ENCODE results near the gene GRK5.
"Not testable (repeated sequence)": the region's sequence is repeated elsewhere in the genome, so short reads cannot be mapped to it uniquely, and the experiment has no call there.

GRK5 gene

GRCh38 chr10:119248184-119248583, 40.8 kb downstream of the GRK5 start:
- no peak for DNase-seq (ENCODE audit: low read depth in 3 of 3, low spot score in 1 of 3)

GRCh38 chr10:119248681-119249080, 41.3 kb downstream of the GRK5 start:
- DNase-seq (ENCODE audit: low read depth in 3 of 3, low spot score in 1 of 3), result no peak

DNA sequence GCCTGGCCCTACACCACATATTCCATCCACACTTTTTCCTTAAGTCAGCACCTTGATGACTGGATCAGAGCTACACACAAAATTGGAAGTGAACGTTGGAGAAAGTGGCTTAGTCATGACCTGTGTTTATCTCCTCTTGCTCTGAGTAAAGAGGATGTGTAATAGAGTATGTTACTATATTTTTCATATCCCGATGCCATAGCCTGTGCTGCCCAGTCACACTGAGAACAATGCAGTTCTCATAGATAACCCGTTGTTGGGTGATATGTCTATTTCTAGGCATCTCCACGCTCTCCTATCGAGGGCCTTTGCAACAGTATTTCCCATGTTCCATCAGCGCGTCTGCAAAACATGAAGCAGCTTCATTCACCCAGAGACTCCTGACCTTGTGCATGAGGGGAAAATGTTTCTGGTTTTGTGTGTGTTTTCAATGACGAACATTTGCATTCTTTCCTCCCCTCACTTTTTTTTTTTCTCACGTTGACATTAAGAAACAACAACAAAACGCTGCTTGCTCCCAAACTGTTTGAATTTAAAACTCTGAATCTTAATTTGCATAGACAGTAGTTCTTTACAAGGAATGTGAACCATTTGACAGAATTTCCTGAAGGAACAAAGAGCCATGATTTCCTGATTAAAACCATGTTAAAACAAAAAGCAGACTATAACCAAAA, 43.4 kb downstream of the GRK5 start:
- no peak for DNase-seq (ENCODE audit: low read depth in 3 of 3, low spot score in 1 of 3)

- DNase-seq (ENCODE audit: low read depth in 3 of 3, low spot score in 1 of 3), result no peak
These were observed 43.9 kb downstream of the GRK5 start for GRCh38 chr10:119251315-119251708.

DNA sequence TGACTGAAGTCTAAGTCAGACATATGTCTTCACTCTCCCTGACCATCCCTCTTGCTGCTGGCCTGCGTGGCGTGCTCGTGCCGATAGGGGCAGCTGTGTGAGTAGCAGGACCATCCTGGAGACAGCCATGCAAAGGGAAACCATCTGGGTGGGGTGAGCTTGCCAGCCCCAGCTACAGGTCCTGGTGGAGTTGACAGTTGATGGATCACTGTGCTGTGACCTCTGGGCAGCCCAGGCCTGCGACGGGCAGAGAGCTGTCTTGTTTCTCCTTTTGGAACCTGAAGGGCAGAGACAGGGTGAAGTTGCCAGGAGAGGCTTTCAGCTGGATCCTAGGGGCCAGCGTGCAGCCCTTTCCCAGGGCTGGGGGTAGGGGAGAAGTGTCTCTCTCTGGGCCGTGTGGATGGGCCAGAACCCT, 44.7 kb downstream of the GRK5 start:
- DNase-seq (ENCODE audit: low read depth in 3 of 3, low spot score in 1 of 3), result no peak

DNA sequence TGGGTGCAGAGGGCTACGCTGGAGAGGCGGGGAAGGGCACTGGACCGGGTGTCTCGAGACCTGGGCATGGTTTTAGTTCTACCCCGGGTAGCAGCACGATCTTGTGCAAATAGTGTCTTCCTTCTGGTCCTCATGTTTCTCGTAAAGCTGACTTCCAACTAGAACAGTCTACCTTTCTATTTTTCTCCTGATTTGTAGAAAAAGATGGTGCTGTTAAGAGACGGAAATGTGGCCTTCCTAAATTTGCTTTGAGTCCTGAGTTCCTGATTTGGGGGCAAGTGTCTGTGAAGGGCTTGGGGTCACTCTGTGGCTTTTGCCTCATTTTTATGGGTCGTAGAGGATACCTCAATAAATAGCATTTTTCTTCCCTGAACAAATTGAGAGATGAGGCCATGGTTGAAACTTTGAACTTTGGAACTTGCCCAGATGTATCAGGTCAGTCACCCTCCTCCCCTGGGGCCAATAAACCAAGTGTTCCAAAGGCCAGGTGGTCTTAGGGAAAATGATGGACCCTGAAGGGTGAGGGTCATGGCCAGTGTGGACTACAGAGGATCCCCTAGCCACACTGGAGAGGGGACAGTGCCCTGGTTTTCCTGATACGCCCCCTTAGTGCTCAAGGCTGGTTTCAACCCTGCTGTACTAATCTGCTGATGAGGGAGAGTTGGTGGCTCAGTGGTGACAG, 45.2 kb downstream of the GRK5 start:
- no peak for DNase-seq (ENCODE audit: low read depth in 3 of 3, low spot score in 1 of 3)

DNA sequence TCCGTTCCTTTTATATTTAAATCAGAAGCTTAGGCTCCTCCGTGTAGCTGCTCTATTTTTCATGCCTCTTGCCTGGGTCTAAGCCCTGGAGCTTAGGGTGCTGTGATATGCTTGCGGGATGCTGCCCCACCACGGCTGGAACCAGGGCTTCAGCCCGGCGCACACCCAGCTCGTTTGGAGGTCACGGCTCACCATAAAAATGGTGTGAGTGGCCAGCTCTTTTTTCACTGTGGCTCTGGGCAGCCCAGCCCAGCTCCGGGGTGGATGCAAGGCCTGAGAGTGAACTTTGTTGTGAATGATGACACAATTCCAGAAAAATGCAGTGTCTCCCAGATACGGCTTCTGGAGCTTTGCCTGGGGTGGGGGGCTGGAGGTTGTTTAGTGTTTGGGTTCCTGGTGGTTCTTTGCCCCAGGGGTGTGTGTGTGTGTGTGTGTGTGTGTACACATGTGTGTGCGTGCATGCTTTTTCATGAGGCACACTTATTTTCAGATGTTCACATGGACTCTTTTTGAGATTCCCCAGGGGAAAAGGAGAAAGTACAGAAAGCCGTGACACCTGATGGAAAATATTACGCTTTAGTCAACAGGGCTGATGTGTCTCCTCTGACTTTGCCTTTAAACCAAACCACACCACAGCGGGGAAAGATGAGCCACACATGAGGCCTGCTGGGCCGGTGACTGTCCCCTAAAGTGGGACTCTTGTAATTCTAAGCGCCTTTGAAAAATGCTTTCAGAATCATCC, 46.2 kb downstream of the GRK5 start:
- no peak for DNase-seq (ENCODE audit: low read depth in 3 of 3, low spot score in 1 of 3)

GRCh38 chr10:119254335-119254734, 47.0 kb downstream of the GRK5 start:
- no peak for DNase-seq (ENCODE audit: low read depth in 3 of 3, low spot score in 1 of 3)

DNA sequence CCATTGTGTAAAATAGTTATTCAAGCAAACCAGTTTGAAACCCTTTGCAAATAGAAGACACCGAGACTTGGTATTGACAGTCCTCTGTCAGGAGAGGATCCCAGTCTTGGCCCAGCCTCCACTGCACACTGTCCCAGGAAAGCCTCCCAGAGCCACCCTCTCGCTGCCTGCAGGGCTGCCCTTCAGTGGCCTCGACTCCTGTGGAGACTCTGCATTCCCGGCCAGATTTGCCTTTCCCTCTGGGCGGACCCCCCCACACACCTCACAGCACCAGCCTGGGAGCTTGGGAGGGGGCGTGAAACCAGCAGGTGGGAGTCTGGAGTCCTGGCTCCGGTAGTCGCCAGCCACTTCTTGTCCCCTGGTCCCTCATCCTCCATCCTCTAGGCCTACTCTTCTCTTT, 48.7 kb downstream of the GRK5 start:
- DNase-seq (ENCODE audit: low read depth in 3 of 3, low spot score in 1 of 3), result no peak

- no peak for DNase-seq (ENCODE audit: low read depth in 3 of 3, low spot score in 1 of 3)
These were observed 49.5 kb downstream of the GRK5 start for GRCh38 chr10:119256897-119257296.

GRCh38 chr10:119257899-119258419, 50.6 kb downstream of the GRK5 start:
- no peak for DNase-seq (ENCODE audit: low read depth in 3 of 3, low spot score in 1 of 3)

DNA sequence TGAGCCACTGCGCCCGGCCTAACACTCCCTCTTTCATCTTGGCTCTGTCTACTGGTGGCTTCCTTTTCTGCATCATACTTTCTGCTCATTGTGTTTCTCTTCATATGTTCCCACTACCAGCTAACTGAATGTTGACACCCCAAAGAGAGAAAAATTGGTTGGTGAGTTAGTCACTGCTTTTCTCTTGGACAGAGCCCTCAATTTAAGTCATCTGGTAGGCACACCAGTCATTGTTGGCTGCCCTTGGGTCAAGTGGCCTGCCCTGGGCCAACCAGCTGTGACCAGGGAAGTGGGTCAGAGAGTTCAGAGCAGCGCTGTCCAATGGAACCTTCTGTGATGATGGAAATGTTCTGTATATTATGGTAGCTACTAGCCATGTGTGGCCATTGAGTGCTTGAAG, 52.0 kb downstream of the GRK5 start:
- no peak for DNase-seq (ENCODE audit: low read depth in 3 of 3, low spot score in 1 of 3)

DNA sequence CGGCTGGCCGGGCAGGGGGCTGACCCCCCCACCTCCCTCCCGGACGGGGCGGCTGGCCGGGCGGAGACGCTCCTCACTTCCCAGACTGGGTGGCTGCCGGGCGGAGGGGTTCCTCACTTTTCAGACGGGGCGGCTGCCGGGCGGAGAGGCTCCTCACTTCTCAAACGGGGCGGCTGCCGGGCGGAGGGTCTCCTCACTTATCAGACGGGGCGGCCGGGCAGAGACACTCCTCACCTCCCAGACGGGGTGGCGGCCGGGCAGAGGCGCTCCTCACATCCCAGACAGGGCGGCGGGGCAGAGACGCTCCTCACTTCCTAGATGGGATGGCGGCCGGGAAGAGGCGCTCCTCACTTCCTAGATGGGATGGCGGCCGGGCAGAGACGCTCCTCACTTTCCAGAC, 53.6 kb downstream of the GRK5 start:
- not testable (repeated sequence) for DNase-seq (ENCODE audit: low read depth in 3 of 3, low spot score in 1 of 3)

GRCh38 chr10:119263951-119264617, 56.7 kb downstream of the GRK5 start:
- DNase-seq (ENCODE audit: low read depth in 3 of 3, low spot score in 1 of 3), result no peak

DNA sequence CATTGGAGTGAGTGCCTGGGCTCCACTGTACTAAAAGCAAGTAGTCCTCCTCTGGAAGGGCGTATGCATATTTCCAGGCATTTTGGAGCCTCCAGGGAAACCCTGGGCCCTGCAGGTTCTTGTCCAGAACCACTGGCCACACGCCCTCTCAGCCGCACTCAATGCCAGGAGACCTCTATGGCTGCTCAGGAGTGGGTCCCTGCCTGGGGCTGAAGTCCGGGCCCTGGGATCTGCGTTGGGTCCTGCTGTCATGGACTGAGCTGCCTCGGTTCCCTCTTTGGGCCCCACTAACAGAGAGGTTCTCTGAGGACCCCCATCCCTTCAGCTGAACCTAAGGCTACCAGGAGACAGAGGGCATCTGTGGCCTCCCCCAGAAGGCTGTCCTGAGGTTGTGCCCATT, 58.3 kb downstream of the GRK5 start:
- no peak for DNase-seq (ENCODE audit: low read depth in 3 of 3, low spot score in 1 of 3)

- no peak for DNase-seq (ENCODE audit: low read depth in 3 of 3, low spot score in 1 of 3)
These were observed 60.0 kb downstream of the GRK5 start for GRCh38 chr10:119267384-119267783.

GRCh38 chr10:119268428-119268827, 61.1 kb downstream of the GRK5 start:
- no peak for DNase-seq (ENCODE audit: low read depth in 3 of 3, low spot score in 1 of 3)

DNA sequence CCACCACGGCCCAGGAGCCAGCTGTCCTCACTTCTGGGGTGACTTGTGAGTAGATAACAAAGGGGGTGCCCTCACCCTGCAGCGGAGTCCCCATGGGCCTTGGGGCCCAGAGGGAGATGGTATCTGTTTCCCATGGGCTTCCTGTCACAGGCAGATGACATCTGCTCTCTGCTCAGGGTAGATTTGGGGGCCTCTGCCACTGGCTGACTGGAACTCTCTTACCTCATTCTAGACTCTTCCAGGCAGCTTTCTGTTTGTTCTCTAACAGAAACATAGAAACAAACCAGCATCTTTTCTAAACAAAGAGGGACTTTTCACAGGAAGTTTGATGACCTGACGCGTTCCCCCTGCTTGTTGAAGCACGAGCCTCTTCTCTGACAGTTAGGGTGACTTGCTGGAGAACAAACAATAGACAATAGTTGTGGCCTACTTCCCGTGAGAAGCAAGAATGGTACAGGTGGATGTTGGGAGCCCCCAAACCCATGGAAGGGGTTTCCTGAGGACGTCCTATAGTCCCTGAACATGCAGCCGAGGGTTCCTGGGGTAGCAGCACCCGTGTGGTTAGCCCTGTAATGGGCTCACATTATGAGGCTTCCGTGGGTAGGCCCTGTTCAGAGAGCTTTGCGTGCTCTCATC, 61.6 kb downstream of the GRK5 start:
- DNase-seq (ENCODE audit: low read depth in 3 of 3, low spot score in 1 of 3), result peak in 2 of 3 donors; percentile 41 to 56

- no peak for DNase-seq (ENCODE audit: low read depth in 3 of 3, low spot score in 1 of 3)
These were observed 62.4 kb downstream of the GRK5 start for GRCh38 chr10:119269737-119270136.

GRCh38 chr10:119270762-119271366, 63.5 kb downstream of the GRK5 start:
- DNase-seq (ENCODE audit: low read depth in 3 of 3, low spot score in 1 of 3), result no peak

DNA sequence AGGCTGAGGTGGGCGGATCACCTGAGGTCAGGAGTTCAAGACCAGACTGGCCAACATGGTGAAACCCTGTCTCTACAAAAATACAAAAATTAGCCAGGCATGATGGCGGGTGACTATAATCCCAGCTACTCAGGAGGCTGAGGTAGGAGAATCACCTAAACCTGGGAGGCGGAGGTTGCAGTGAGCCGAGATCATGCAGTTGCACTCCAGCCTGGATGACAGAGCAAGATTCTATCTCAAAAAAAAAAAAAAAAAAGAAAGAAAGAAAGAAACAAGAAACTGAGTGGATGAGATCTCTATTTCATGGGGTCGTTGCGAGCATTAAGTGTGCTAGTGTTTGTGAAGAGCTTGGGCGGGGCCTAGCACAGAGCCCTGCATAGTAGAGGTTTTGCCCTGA, 65.0 kb downstream of the GRK5 start:
- DNase-seq (ENCODE audit: low read depth in 3 of 3, low spot score in 1 of 3), result not testable (repeated sequence)

Measured in stimulated activated CD4-positive, alpha-beta T cell treated with anti-CD3 and anti-CD28 coated beads, TNF-alpha, amount 100 ng/mL, for 1 hour (primary cell).